ENCODE results near the gene ROBO1. TPM values are rescaled to one million over a fixed set of nuclear protein-coding genes. Genes with fewer than 3 reads are reported as not detected.

The ROBO1 gene
- total RNA-seq, 1 donor from 2014 or later: 250 TPM

- no peak for DNase-seq (ENCODE audit: low spot score)
- no peaks in the 10 kb centered on the region for H3K4me1 Mint-ChIP-seq (ENCODE audit: unreplicated experiment)
- H3K9me3 Mint-ChIP-seq (ENCODE audit: unreplicated experiment): no peaks in the 10 kb centered on the region
- TF ChIP-seq CTCF (IDR thresholded peaks at IDR 0.05; ENCODE audit: unreplicated experiment): no peak
- no peak overlapping the region for H3K4me3 Mint-ChIP-seq (ENCODE audit: unreplicated experiment)
- H3K27ac Mint-ChIP-seq (ENCODE audit: unreplicated experiment): no peak overlapping the region
- H3K36me3 Mint-ChIP-seq (ENCODE audit: low read depth, unreplicated experiment): no peaks in the 10 kb centered on the region
- H3K27me3 Mint-ChIP-seq (ENCODE audit: unreplicated experiment): no peaks in the 10 kb centered on the region
Observed at GRCh38 chr3:79423417-79423816, 344.4 kb downstream of the ROBO1 start.

- Mint-ChIP-seq H3K27ac (ENCODE audit: unreplicated experiment) (no peak overlapping the region), H3K9me3 (ENCODE audit: unreplicated experiment) (no peaks in the 10 kb centered on the region), H3K27me3 (ENCODE audit: unreplicated experiment) (no peaks in the 10 kb centered on the region), H3K4me1 (ENCODE audit: unreplicated experiment) (no peaks in the 10 kb centered on the region), H3K36me3 (ENCODE audit: low read depth, unreplicated experiment) (no peaks in the 10 kb centered on the region), H3K4me3 (ENCODE audit: unreplicated experiment) (no peak overlapping the region)
- no peak for TF ChIP-seq CTCF (IDR thresholded peaks at IDR 0.05; ENCODE audit: unreplicated experiment)
- no peak for DNase-seq (ENCODE audit: low spot score)
Observed at GRCh38 chr3:79421273-79421672, 346.5 kb downstream of the ROBO1 start.

- no peaks in the 10 kb centered on the region for H3K4me1 Mint-ChIP-seq (ENCODE audit: unreplicated experiment)
- no peak overlapping the region for H3K4me3 Mint-ChIP-seq (ENCODE audit: unreplicated experiment)
- no peak for DNase-seq (ENCODE audit: low spot score)
- no peaks in the 10 kb centered on the region for H3K9me3 Mint-ChIP-seq (ENCODE audit: unreplicated experiment)
- H3K27me3 Mint-ChIP-seq (ENCODE audit: unreplicated experiment): no peaks in the 10 kb centered on the region
- TF ChIP-seq CTCF (IDR thresholded peaks at IDR 0.05; ENCODE audit: unreplicated experiment): no peak
- no peak overlapping the region for H3K27ac Mint-ChIP-seq (ENCODE audit: unreplicated experiment)
- no peaks in the 10 kb centered on the region for H3K36me3 Mint-ChIP-seq (ENCODE audit: low read depth, unreplicated experiment)
Observed at GRCh38 chr3:79418855-79419621, 348.8 kb downstream of the ROBO1 start.

GRCh38 chr3:79415356-79415755 is 352.4 kb downstream of the ROBO1 start:
- Mint-ChIP-seq H3K4me1 (ENCODE audit: unreplicated experiment) (peaks cover under 1% of the 10 kb centered on the region), H3K36me3 (ENCODE audit: low read depth, unreplicated experiment) (no peaks in the 10 kb centered on the region)

More at GRCh38 chr3:79415356-79415755, 352.4 kb downstream of the ROBO1 start:
- H3K9me3 Mint-ChIP-seq (ENCODE audit: unreplicated experiment): no peaks in the 10 kb centered on the region
- no peak overlapping the region for H3K4me3 Mint-ChIP-seq (ENCODE audit: unreplicated experiment)
- no peak for DNase-seq (ENCODE audit: low spot score)
- no peaks in the 10 kb centered on the region for H3K27me3 Mint-ChIP-seq (ENCODE audit: unreplicated experiment)
- no peak overlapping the region for H3K27ac Mint-ChIP-seq (ENCODE audit: unreplicated experiment)
- no peak for TF ChIP-seq CTCF (IDR thresholded peaks at IDR 0.05; ENCODE audit: unreplicated experiment)

All from endothelial cell (in vitro differentiated cells).